Fibroblast of lung (primary cell): ENCODE measurements around the gene CCDC93. TPM values are rescaled to one million over a fixed set of nuclear protein-coding genes. Genes with fewer than 3 reads are reported as not detected.

Experiments used
- DNase-seq, 2 donors: peaks; one replicate each; pipeline versions ENCODE4 v3.0.0 to v3.0.0-alpha.2; 2010; ENCODE audit warnings: low read depth in 2 of 2
- H2AFZ ChIP-seq: 2 replicates; pipeline ENCODE4 v1.5.1; 2012; ENCODE audit warnings: low read length, control low read depth, inconsistent platforms
- H3K27ac ChIP-seq: 2 replicates; pipeline ENCODE4 v1.5.1; 2011; ENCODE audit warnings: low read length, control low read depth; ENCODE audit not compliant: insufficient read depth
- H3K27me3 ChIP-seq: 2 replicates; pipeline ENCODE4 v1.5.1; 2011; ENCODE audit warnings: mild to moderate bottlenecking, low read length; ENCODE audit not compliant: control insufficient read depth, insufficient read depth
- H3K36me3 ChIP-seq: 2 replicates; pipeline ENCODE4 v1.5.1; 2011; ENCODE audit warnings: low read length; ENCODE audit not compliant: control insufficient read depth, insufficient read depth
- H3K4me1 ChIP-seq: 2 replicates; pipeline ENCODE4 v1.5.1; 2011; ENCODE audit warnings: low read length; ENCODE audit not compliant: control insufficient read depth, insufficient read depth; ENCODE audit errors: extremely low read depth
- H3K4me2 ChIP-seq: 2 replicates; pipeline ENCODE4 v1.5.1; 2011; ENCODE audit warnings: low read length, control low read depth; ENCODE audit not compliant: insufficient read depth; ENCODE audit errors: extremely low read depth
- H3K4me3 ChIP-seq, 4 experiments: fragments of 200-600 bp in 1 of 4; sonication (generic) in 1 of 4; replicated peaks in 1 of 4; 2 replicates each; pipeline ENCODE4 v1.5.1; 2011 to 2016; ENCODE audit warnings: low read length in 4 of 4, low read depth in 3 of 4, mild to moderate bottlenecking in 3 of 4, control low read depth in 2 of 4, inconsistent platforms in 1 of 4, mixed read lengths in 1 of 4; ENCODE audit not compliant: insufficient read depth in 1 of 4; ENCODE audit errors: control extremely low read depth in 1 of 4
- H3K79me2 ChIP-seq: 2 replicates; pipeline ENCODE4 v1.5.1; 2012; ENCODE audit warnings: mild to moderate bottlenecking, low read length, inconsistent platforms; ENCODE audit not compliant: control insufficient read depth, insufficient read depth
- H3K9ac ChIP-seq: 2 replicates; pipeline ENCODE4 v1.5.1; 2011; ENCODE audit warnings: mild to moderate bottlenecking, low read length, control low read depth; ENCODE audit not compliant: insufficient read depth
- H3K9me3 ChIP-seq: 2 replicates; pipeline ENCODE4 v1.5.1; 2012; ENCODE audit warnings: low read depth, low read length; ENCODE audit not compliant: control insufficient read depth, insufficient read depth
- H4K20me1 ChIP-seq: 2 replicates; pipeline ENCODE4 v1.5.1; 2011; ENCODE audit warnings: low read length; ENCODE audit not compliant: control insufficient read depth, insufficient read depth; ENCODE audit errors: extremely low read depth
- CTCF ChIP-seq, 2 donors: IDR thresholded peaks in 1 of 2; conservative IDR thresholded peaks in 1 of 2; 1 replicate in 1 of 2; 2 replicates in 1 of 2; pipeline ENCODE4 v1.5.1; 2011 to 2012; ENCODE audit warnings: low read length in 2 of 2, control low read depth in 1 of 2, inconsistent platforms in 1 of 2, low read depth in 1 of 2, mild to moderate bottlenecking in 1 of 2
- EZH2 ChIP-seq: IDR thresholded peaks from 2 replicates; pipeline ENCODE4 v1.5.1; 2012; ENCODE audit warnings: low read length, control low read depth, mild to moderate bottlenecking; ENCODE audit errors: missing control alignments
- polyA plus RNA-seq, 2 donors: library from polyadenylated mRNA; depleted of rRNA in 1 of 2; stranded (reverse) in 1 of 2; unstranded in 1 of 2; fragments of >200 nt; gene quantifications; 2 replicates each; pipeline ENCODE4 v1.2.1, GENCODE V29; 2011 to 2012; ENCODE audit warnings: missing spikeins in 1 of 2
- total RNA-seq: library from RNA; depleted of rRNA; stranded (reverse); fragments of >200 nt; gene quantifications from 2 replicates; pipeline ENCODE4 v1.2.1, GENCODE V29; 2014

CCDC93 gene
- total and polyA plus RNA-seq, 2 donors (not counting 1 experiment from before 2014, with no cell fraction given): 15.1 to 32.0 TPM

- Histone ChIP-seq H3K27me3 (no peaks in the 10 kb centered on the region), H3K4me2 (no peak overlapping the region), H3K4me3 (no peak overlapping the region), H3K9ac (no peak overlapping the region), H3K79me2 (no peaks in the 10 kb centered on the region), H2AFZ (no peak overlapping the region), H3K27ac (no peak overlapping the region), H4K20me1 (no peaks in the 10 kb centered on the region), H3K36me3 (peaks cover 3% of the 10 kb centered on the region), H3K9me3 (no peaks in the 10 kb centered on the region), H3K4me1 (no peaks in the 10 kb centered on the region)
- TF ChIP-seq CTCF (conservative IDR thresholded peaks at IDR 0.05 in 1 of 2, IDR thresholded peaks at IDR 0.05 in 1 of 2; ENCODE audit: low read depth in 1 of 2, low read length in 2 of 2) (no peak), EZH2 (no peak)
- DNase-seq: no peak
Measured at GRCh38 chr2:117968722-117969121, 45.1 kb downstream of the CCDC93 start.

GRCh38 chr2:117967977-117968718 lies 45.7 kb downstream of the CCDC93 start:
- TF ChIP-seq EZH2 (no peak), CTCF (conservative IDR thresholded peaks at IDR 0.05 in 1 of 2, IDR thresholded peaks at IDR 0.05 in 1 of 2; ENCODE audit: low read depth in 1 of 2, low read length in 2 of 2) (no peak)
- Histone ChIP-seq H3K9me3 (no peaks in the 10 kb centered on the region), H3K27ac (no peak overlapping the region), H3K4me3 (no peak overlapping the region), H3K36me3 (peaks cover 1% of the 10 kb centered on the region), H2AFZ (no peak overlapping the region), H4K20me1 (no peaks in the 10 kb centered on the region), H3K9ac (no peak overlapping the region), H3K79me2 (no peaks in the 10 kb centered on the region), H3K27me3 (no peaks in the 10 kb centered on the region), H3K4me2 (no peak overlapping the region), H3K4me1 (no peaks in the 10 kb centered on the region)
- peak; percentile 15 to 40 for DNase-seq

GRCh38 chr2:117963446-117963845 lies 50.4 kb downstream of the CCDC93 start:
- Histone ChIP-seq H3K27me3 (no peaks in the 10 kb centered on the region), H3K27ac (no peak overlapping the region), H3K79me2 (no peaks in the 10 kb centered on the region), H3K4me1 (no peaks in the 10 kb centered on the region), H4K20me1 (no peaks in the 10 kb centered on the region), H3K9ac (no peak overlapping the region), H3K9me3 (no peaks in the 10 kb centered on the region), H3K4me3 (no peak overlapping the region), H3K4me2 (no peak overlapping the region), H2AFZ (no peak overlapping the region), H3K36me3 (no peaks in the 10 kb centered on the region)
- no peak for TF ChIP-seq CTCF (conservative IDR thresholded peaks at IDR 0.05 in 1 of 2, IDR thresholded peaks at IDR 0.05 in 1 of 2; ENCODE audit: low read depth in 1 of 2, low read length in 2 of 2)
- no peak for TF ChIP-seq EZH2
- peak in 1 of 2 donors; percentile 67 for DNase-seq
